ENCODE measurements around the gene RETREG1. TPM values are rescaled to one million over a fixed set of nuclear protein-coding genes. Genes with fewer than 3 reads are reported as not detected.
"Not testable (repeated sequence)": the region's sequence is repeated elsewhere in the genome, so short reads cannot be mapped to it uniquely, and the experiment has no call there.

The RETREG1 gene
- total RNA-seq, 1 donor from 2014 or later = 269 TPM

DNA sequence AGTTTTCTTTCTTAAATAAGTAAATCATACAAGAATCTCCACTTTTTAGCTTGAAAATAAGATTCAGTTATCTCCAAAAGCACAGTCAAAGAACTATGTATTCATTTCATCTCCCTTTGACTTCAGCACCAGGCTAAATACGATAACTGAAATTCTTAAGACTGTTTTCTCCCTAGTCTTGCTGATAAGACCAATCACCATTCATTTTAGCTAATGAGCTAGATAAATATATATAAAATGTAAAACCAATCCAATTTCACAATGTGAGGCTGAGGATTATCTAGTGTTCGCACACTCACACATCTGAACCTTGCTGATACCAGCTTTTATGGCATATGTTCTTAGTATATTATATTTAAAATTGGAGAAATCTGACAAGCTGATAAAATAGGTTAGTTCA lies 133.9 kb downstream of the RETREG1 start:
- intact Hi-C loops (cut with micrococcal nuclease) = loop anchor here (10.0 kb wide), 1 partner anchor 182 kb away; no protein-coding TSS in a partner anchor
- TF ChIP-seq, protein P1, sequence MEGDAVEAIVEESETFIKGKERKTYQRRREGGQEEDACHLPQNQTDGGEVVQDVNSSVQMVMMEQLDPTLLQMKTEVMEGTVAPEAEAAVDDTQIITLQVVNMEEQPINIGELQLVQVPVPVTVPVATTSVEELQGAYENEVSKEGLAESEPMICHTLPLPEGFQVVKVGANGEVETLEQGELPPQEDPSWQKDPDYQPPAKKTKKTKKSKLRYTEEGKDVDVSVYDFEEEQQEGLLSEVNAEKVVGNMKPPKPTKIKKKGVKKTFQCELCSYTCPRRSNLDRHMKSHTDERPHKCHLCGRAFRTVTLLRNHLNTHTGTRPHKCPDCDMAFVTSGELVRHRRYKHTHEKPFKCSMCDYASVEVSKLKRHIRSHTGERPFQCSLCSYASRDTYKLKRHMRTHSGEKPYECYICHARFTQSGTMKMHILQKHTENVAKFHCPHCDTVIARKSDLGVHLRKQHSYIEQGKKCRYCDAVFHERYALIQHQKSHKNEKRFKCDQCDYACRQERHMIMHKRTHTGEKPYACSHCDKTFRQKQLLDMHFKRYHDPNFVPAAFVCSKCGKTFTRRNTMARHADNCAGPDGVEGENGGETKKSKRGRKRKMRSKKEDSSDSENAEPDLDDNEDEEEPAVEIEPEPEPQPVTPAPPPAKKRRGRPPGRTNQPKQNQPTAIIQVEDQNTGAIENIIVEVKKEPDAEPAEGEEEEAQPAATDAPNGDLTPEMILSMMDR (IDR thresholded peaks at IDR 0.05; ENCODE audit: borderline replicate concordance) = no peak
- no peaks in the 10 kb centered on the region for H3K9me3 ChIP-seq (replicated peaks)
- DNase-seq = no peak
- H3K4me1 ChIP-seq = peaks cover 92% of the 10 kb centered on the region
- H3K36me3 ChIP-seq = peaks cover 12% of the 10 kb centered on the region
- no peaks in the 10 kb centered on the region for H3K27me3 ChIP-seq (ENCODE audit: low read depth)
- H3K4me3 ChIP-seq = no peak overlapping the region
- no peak overlapping the region for H3K27ac ChIP-seq (replicated peaks)

DNA sequence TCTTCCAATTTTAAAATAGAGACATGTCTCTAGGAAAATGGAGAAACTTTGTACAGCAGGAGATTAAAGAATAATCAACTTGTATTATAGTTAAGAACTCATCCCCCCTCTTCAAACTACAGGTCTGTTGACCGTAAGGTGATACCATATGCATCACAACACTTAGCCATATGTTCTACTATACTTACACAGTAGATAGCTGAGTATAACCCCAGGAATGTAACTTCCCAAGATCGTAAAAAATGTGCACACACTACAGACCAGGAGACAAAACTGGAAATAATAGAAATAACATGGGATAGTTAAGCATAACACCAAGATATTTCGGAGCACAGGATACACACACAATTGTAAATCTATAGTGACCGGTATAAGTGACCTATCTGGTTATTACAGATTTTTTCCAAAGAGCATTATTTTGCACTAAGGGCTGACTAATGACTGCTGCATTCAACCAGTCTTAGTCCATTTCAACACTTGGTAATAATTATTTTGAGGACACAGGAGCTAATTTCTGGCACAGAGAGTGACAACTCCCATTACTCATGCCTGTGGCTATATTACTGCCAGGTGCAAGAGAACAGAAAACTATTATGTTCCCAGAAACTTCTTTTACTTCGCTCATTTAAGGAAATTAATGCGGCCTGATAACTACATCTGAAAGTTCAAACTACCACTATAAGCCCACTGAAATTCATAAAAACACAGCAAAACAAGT lies 135.8 kb downstream of the RETREG1 start:
- Histone ChIP-seq H3K4me1 (peaks cover 77% of the 10 kb centered on the region), H3K4me3 (no peak overlapping the region), H3K27me3 (ENCODE audit: low read depth) (no peaks in the 10 kb centered on the region), H3K9me3 (replicated peaks) (no peaks in the 10 kb centered on the region), H3K27ac (replicated peaks) (no peak overlapping the region), H3K36me3 (peaks cover 29% of the 10 kb centered on the region)
- intact Hi-C loops (cut with micrococcal nuclease) = loop anchor here (10.0 kb wide), 1 partner anchor 184 kb away; no protein-coding TSS in a partner anchor
- DNase-seq = no peak
- TF ChIP-seq, protein P1 (IDR thresholded peaks at IDR 0.05; ENCODE audit: borderline replicate concordance) = no peak

DNA sequence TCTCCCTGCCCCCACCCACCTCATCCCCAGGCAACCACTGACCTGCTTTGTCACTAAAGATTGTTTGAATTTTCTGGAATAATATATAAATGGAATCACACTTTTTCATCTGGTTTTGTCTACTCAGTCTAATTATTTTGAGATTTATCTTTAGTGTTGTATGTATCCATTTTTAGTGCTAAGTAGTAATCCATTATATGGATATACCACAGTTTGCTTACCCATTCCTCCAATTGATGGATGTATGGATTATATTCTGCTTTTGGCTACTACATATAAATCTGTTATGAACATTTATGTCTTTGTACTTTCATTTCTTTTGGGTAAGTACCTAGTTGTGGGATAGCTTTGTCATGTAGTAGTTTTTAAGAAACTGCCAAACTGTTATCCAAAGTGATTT lies 136.7 kb downstream of the RETREG1 start:
- Histone ChIP-seq H3K27ac (replicated peaks) (no peak overlapping the region), H3K9me3 (replicated peaks) (no peaks in the 10 kb centered on the region), H3K4me1 (peaks cover 70% of the 10 kb centered on the region), H3K27me3 (ENCODE audit: low read depth) (no peaks in the 10 kb centered on the region), H3K4me3 (no peak overlapping the region), H3K36me3 (peaks cover 35% of the 10 kb centered on the region)
- intact Hi-C loops (cut with micrococcal nuclease) = loop anchor here (10.0 kb wide), 1 partner anchor 185 kb away; no protein-coding TSS in a partner anchor
- no peak for DNase-seq
- TF ChIP-seq, protein P1 (IDR thresholded peaks at IDR 0.05; ENCODE audit: borderline replicate concordance) = no peak

DNA sequence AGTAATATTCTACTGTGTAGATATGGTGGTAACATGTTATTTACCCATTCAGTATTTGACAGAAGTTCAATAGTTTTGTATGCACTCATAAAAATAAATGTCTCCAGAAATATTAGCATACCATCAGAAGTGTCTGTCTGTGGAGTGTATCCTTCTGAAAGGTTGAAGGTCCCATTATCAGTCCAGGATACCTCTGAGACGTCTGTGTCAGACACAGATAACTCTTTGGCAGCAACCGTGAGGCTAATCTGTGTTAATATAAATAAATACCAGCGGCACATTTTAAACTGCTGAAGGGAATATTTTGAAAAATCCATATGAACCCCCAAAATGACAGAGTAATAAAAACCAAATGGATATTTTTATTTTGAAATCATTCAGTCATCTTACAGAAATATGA lies 139.3 kb downstream of the RETREG1 start:
- no peak overlapping the region for H3K27ac ChIP-seq (replicated peaks)
- H3K9me3 ChIP-seq (replicated peaks) = no peaks in the 10 kb centered on the region
- peaks cover 68% of the 10 kb centered on the region for H3K4me1 ChIP-seq
- no peak for DNase-seq
- intact Hi-C loops (cut with micrococcal nuclease) = no loop called here
- no peaks in the 10 kb centered on the region for H3K27me3 ChIP-seq (ENCODE audit: low read depth)
- no peak overlapping the region for H3K4me3 ChIP-seq
- TF ChIP-seq, protein P1 (IDR thresholded peaks at IDR 0.05; ENCODE audit: borderline replicate concordance) = no peak
- H3K36me3 ChIP-seq = peaks cover 38% of the 10 kb centered on the region

DNA sequence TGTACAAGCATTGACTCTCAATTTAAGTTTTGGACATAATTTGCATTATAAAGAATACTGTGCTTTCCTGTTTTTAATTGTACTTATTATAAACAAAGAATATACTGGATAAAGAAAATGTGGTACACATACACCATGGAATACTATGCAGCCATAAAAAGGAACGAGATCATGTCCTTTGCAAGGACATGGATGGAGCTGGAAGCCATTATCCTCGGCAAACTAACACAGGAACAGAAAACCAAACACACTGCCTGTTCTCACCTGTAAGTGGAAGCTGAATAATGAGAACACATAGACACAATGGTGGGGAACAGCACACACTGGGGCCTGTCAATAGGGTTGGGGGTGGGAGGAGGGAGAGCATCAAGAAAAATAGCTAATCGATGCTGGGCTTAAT lies 140.4 kb downstream of the RETREG1 start:
- H3K27me3 ChIP-seq (ENCODE audit: low read depth); intact Hi-C loops (cut with micrococcal nuclease); H3K9me3 ChIP-seq (replicated peaks); H3K27ac ChIP-seq (replicated peaks); H3K4me3 ChIP-seq; DNase-seq: not testable (repeated sequence)
- Histone ChIP-seq H3K4me1 (peaks cover 68% of the 10 kb centered on the region), H3K36me3 (peaks cover 38% of the 10 kb centered on the region)

DNA sequence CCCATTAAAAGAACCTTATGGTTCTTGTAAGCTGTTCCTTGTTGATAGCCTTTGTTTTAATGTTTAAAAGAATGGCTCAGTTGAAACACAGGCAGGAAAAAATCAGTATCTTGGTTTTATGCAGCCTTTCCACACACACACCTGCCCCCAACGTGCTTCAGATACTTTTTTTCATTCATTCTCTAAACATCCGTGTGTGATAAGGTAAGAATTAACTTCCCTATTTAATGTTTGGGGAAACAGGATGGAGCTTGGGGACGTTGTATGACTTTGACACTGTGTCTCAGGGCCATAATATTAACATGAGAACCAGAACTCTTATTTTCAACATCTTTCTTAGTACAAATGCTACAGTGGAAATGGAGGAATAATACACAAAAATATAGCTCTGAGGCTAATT lies 145.4 kb downstream of the RETREG1 start:
- Histone ChIP-seq H3K36me3 (peaks cover 14% of the 10 kb centered on the region), H3K27ac (replicated peaks) (peak overlapping the region; percentile 93), H3K4me3 (no peak overlapping the region), H3K27me3 (ENCODE audit: low read depth) (no peaks in the 10 kb centered on the region), H3K9me3 (replicated peaks) (no peaks in the 10 kb centered on the region), H3K4me1 (peaks cover 77% of the 10 kb centered on the region)
- TF ChIP-seq, protein P1 (IDR thresholded peaks at IDR 0.05; ENCODE audit: borderline replicate concordance) = no peak
- intact Hi-C loops (cut with micrococcal nuclease) = no loop called here
- no peak for DNase-seq
